ENCODE results near the gene CFAP74.

Gene CFAP74

GRCh38 chr1:2003541-2004131, at the start of gene CFAP74:
CFAP74 (minus strand) TSS chr1:2003786; CDS start chr1:1990956, 12,830 bp downstream.
- peak; percentile 18 to 25 for DNase-seq
- TF ChIP-seq GATA1 (IDR thresholded peaks at IDR 0.05; ENCODE audit: low read depth, low read length) (no peak), POLR2A (IDR thresholded peaks at IDR 0.05; ENCODE audit: low read length) (no peak)

- TF ChIP-seq GATA1 (IDR thresholded peaks at IDR 0.05; ENCODE audit: low read depth, low read length) = no peak
- TF ChIP-seq POLR2A (IDR thresholded peaks at IDR 0.05; ENCODE audit: low read length) = no peak
- no peak for DNase-seq
Measured at GRCh38 chr1:2053217-2053616, 49.6 kb upstream of the CFAP74 start.

- no peak for TF ChIP-seq GATA1 (IDR thresholded peaks at IDR 0.05; ENCODE audit: low read depth, low read length)
- no peak for TF ChIP-seq POLR2A (IDR thresholded peaks at IDR 0.05; ENCODE audit: low read length)
- DNase-seq = no peak
Measured at GRCh38 chr1:2052756-2053155, 49.2 kb upstream of the CFAP74 start.

- TF ChIP-seq GATA1 (IDR thresholded peaks at IDR 0.05; ENCODE audit: low read depth, low read length) (no peak), POLR2A (IDR thresholded peaks at IDR 0.05; ENCODE audit: low read length) (no peak)
- no peak for DNase-seq
Measured at GRCh38 chr1:2052054-2052679, 48.6 kb upstream of the CFAP74 start.

- TF ChIP-seq POLR2A (IDR thresholded peaks at IDR 0.05; ENCODE audit: low read length) = no peak
- TF ChIP-seq GATA1 (IDR thresholded peaks at IDR 0.05; ENCODE audit: low read depth, low read length) = no peak
- DNase-seq = no peak
Measured at GRCh38 chr1:2050793-2051682, 47.5 kb upstream of the CFAP74 start.

GRCh38 chr1:2050461-2050792, 46.8 kb upstream of the CFAP74 start:
- no peak for DNase-seq
- TF ChIP-seq POLR2A (IDR thresholded peaks at IDR 0.05; ENCODE audit: low read length) = no peak
- no peak for TF ChIP-seq GATA1 (IDR thresholded peaks at IDR 0.05; ENCODE audit: low read depth, low read length)

- DNase-seq = no peak
- TF ChIP-seq GATA1 (IDR thresholded peaks at IDR 0.05; ENCODE audit: low read depth, low read length) = no peak
- TF ChIP-seq POLR2A (IDR thresholded peaks at IDR 0.05; ENCODE audit: low read length) = no peak
Measured at GRCh38 chr1:2049718-2050431, 46.3 kb upstream of the CFAP74 start, which contains the start of gene PRKCZ. PRKCZ (plus strand) TSS chr1:2050411; CDS start chr1:2050631, 220 bp downstream.

- TF ChIP-seq POLR2A (IDR thresholded peaks at IDR 0.05; ENCODE audit: low read length) (no peak), GATA1 (IDR thresholded peaks at IDR 0.05; ENCODE audit: low read depth, low read length) (no peak)
- DNase-seq = no peak
Measured at GRCh38 chr1:2049225-2049717, 45.7 kb upstream of the CFAP74 start.

- no peak for TF ChIP-seq POLR2A (IDR thresholded peaks at IDR 0.05; ENCODE audit: low read length)
- TF ChIP-seq GATA1 (IDR thresholded peaks at IDR 0.05; ENCODE audit: low read depth, low read length) = no peak
Measured at GRCh38 chr1:2047749-2048729, 44.5 kb upstream of the CFAP74 start.

GRCh38 chr1:2046953-2047748, 43.6 kb upstream of the CFAP74 start:
- TF ChIP-seq POLR2A (IDR thresholded peaks at IDR 0.05; ENCODE audit: low read length) = no peak
- no peak for TF ChIP-seq GATA1 (IDR thresholded peaks at IDR 0.05; ENCODE audit: low read depth, low read length)
- DNase-seq = no peak

More at GRCh38 chr1:2047749-2048729, 44.5 kb upstream of the CFAP74 start:
- DNase-seq = no peak

GRCh38 chr1:2046174-2046917, 42.8 kb upstream of the CFAP74 start:
- no peak for TF ChIP-seq GATA1 (IDR thresholded peaks at IDR 0.05; ENCODE audit: low read depth, low read length)
- TF ChIP-seq POLR2A (IDR thresholded peaks at IDR 0.05; ENCODE audit: low read length) = no peak
- peak; percentile 33 to 65 for DNase-seq

Measured in erythroblast (primary cell).